CD4-positive, alpha-beta T cell treated with Interferon gamma for 1 hour (primary cell): ENCODE measurements around the gene SLC19A1.

Source experiments
- DNase-seq: peaks from one replicate; pipeline ENCODE4 v3.0.0-alpha.2; 2020

SLC19A1 gene

DNA sequence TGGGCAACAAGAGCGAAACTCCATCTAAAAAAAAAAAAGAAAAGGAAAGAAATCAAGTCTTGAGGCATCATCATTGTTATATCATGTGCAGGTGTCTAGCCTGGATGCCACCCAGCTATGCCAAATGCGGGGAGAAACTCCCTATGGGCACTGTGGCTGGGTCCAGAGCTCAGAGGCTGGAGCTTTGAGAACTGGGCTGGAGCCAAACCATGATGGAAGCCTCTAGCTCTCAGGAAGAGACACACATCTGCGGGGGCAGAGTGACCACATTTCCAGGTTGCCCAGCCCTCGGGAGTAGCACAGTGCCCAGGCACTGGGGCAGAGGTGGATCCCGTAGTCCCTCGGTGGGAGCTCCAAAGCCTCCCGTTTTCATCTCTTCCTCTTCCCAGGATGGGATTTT lies 78.4 kb downstream of the SLC19A1 start:
- no peak for DNase-seq

DNA sequence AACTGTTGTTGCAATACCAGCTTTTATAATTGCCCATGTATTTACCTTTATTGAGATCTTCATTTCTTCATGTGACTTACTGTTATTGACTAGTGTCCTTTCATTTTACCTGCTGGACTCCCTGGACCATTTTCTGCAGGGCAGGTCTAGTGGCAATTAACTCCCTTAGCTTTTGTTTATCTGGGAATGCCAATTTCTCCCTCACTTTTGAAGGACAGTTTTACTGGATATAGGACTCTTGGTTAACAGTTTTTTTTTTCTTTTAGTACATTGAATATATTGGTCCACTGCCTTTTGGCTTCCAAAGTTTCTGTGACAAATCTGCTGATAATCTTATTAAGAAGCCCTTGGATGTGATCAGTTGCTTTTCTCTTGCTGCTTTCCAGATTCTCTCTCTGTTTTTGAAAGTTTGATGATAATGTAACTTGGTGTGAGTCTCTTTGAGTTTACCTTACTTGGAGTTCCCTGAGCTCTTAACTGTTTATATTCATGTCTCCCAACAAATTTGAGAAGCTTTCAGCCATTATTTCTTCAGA lies 80.4 kb downstream of the SLC19A1 start:
- no peak for DNase-seq

DNA sequence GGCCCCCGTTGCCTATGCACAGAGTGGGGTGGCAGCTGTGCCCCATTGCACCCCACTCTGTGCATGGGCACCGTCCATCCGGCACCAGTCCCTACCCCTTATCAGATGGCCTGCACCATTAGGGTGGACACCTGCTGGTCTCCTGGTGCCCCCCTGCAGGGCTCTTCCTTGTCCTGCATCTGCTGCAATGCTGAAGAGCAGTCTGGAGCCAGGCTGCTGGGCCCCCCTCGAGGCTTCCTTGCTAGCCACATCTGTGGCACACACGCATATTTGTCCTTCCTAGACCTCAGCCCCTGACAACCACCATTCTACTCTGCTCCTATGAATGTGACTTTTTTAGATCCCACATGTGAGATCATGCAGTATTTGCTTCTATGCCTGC lies 80.9 kb downstream of the SLC19A1 start:
- no peak for DNase-seq

DNA sequence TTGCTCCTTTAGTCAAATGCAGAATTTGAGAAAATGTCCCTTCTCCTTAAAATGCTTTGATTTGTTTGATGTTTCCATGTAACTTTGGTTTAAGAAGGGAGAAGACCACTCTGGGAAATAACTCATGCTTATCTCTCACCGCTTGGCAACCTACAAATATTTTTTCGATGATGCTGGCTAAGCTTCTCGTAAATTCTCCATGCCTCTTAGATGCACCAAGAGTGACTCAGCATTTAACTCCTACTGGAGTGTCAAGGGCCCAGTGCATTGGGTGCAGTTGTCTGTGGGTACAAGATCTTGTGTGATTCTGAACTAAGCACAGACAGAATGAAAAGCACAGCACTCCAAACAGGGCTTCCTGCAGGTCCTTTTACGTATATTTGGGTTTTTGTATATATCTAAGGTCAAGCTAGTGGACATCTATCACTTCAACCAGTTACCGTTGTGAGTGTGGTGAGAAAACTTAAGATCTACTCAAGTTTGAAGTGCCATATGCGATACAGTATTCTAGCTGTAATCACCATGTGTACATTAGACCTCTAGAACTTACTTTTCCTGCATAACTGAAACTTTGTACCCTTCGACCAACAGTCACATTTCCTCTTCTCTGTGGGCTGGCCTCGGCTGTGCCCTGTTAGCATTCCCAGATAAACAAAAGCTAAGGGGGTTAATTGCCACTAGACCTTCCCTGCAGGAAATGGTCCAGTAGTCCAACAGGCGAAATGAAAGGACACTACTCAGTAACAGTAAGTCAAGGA lies 81.5 kb downstream of the SLC19A1 start:
- DNase-seq = no peak

- DNase-seq = no peak
Observed at GRCh38 chr21:45460011-45460565, 82.2 kb downstream of the SLC19A1 start.

GRCh38 chr21:45459171-45460010 lies 82.8 kb downstream of the SLC19A1 start:
- DNase-seq = no peak

- no peak for DNase-seq
Observed at GRCh38 chr21:45458281-45459170, 83.7 kb downstream of the SLC19A1 start.

DNA sequence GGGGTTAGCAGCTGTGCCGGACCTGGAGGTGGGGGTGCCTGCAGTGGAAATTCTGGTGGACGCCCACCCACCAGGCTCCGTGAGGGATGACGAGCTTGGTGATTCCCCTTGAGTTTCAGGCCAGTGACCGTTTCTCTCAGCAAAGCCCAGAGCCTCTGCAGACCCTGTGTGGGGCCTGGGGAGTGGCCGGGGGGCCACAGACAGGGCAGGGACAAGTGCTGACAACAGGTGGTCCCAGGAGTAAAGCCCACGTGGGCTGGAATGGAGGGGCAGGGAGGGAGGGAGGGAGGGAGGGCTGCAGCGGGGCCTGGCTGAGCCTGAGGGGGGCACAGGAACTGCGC lies 84.4 kb downstream of the SLC19A1 start:
- DNase-seq = no peak

GRCh38 chr21:45457161-45457831 lies 84.9 kb downstream of the SLC19A1 start:
- DNase-seq = no peak

- DNase-seq = no peak
Observed at GRCh38 chr21:45456584-45457160, 85.6 kb downstream of the SLC19A1 start.

DNA sequence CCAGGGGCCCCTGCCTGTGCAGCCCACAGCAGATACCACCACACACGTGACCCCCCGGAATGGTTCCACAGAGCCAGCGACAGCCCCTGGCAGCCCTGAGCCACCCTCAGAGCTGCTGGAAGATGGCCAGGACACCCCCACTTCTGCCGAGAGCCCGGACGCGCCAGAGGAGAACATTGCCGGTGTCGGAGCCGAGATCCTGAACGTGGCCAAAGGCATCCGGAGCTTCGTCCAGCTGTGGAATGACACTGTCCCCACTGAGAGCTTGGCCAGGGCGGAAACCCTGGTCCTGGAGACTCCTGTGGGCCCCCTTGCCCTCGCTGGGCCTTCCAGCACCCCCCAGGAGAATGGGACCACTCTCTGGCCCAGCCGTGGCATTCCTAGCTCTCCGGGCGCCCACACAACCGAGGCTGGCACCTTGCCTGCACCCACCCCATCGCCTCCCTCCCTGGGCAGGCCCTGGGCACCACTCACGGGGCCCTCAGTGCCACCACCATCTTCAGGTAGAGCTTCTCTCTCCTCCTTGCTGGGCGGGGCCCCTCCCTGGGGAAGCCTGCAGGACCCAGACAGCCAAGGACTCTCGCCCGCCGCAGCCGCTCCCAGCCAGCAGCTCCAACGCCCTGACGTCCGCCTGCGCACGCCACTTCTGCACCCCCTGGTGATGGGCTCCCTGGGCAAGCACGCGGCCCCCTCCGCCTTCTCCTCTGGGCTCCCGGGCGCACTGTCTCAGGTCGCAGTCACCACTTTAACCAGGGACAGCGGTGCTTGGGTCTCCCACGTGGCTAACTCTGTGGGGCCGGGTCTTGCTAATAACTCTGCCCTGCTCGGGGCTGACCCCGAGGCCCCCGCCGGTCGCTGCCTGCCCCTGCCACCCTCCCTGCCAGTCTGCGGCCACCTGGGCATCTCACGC lies 86.3 kb downstream of the SLC19A1 start:
- no peak for DNase-seq

DNA sequence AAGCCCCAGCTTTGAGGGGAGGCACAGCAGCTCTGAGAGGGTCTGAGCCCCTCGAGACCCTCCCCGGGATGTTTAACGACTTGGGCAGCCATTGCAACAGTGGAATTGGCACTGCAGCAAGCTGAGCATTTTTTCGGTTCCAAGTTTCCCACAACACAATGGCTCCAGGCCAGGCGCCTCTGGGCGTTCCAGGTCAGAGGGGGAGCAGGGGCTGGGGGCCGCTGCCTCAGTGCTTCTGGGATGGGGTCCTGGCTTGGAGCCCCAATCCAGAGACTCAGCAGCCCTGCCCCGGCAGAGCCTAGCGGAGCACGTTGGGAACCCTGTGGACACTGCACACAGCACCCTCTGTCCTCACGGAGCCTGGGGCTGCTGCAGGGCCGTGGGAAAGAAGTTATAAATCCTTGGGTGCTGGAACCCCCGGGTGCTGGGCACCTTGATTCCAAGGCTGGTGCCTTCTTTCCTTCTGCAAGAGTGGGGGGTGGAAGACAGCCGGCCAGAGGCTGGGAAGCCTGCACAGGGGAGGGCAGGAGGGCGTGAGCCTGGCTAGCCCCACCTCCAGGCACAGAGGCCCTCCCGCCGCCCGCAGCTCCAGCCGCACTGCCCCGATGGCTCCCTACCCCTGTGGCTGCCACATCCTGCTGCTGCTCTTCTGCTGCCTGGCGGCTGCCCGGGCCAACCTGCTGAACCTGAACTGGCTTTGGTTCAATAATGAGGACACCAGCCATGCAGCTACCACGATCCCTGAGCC lies 87.1 kb downstream of the SLC19A1 start:
- DNase-seq = no peak

DNA sequence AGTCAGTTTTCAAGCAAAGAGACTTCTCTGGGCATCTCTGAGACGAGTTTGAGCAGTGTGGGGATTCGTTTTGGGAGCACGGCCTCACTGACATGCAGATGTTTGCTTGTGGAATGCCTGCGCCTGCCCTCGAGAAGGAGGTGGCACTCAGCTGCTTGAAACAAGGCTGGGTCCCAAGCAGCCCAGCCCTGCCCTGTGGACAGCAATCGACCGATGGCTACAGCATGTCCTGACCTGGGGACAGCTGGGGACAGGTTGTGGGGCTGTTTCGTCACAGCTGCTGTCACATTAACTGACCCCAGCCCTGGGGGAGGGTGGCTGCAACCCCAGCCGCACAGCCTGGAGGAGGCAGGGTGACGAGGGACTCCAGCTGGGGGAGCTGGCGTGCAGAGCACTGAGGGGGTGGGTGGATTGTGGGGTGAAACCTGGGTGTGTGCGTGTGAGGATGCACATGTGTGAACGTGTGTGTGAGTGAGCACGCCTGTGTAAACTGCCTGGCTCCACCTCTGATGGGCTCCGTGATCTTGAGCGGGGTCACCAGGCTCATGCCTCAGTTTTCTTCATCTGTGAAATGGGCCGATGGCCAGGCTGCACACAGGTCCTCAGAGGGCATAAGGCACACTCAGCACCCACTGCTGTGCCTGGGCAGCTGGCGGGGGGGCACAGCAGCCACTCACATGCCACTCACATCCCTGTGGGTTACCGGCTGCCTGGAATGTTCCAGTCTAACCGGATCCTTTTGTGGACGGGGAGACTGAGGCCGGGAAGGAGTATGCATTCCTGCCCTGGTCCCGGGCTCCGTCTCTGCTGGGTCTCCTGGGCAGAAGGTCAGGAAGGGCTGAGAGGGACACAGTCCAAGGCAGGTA lies 87.9 kb downstream of the SLC19A1 start:
- no peak for DNase-seq

DNA sequence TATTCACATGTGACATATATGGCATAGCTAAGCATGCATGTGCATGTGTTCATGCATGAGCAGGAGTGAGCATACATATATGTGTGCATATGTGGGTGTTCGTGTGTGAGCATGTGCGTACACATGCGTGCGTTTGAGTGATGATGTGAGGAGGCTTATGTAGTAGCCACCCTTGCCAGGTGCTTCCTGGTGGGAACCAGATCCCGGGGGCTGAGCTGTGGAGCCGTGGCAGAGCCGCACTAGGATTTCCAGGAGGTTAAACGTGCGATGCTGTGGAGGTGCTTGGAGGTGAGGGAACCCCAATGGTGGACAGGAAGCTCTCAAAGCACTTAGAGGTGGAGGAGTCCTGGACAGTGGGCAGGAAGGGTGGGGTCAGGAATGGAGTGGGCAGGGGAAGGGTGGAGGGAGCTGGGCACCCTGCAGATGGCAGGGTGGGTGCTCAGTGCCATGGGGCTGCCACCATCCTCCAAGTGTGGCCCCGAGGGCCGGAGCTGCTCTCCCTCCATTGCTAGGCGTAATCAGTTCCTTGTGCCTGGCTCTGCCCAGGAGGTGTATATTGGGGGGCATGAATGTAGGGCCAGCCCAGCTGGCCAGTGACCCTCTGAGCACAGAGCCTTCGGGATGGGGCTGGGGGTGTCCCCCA lies 88.8 kb downstream of the SLC19A1 start:
- no peak for DNase-seq

GRCh38 chr21:45452696-45453307 lies 89.4 kb downstream of the SLC19A1 start:
- no peak for DNase-seq

DNA sequence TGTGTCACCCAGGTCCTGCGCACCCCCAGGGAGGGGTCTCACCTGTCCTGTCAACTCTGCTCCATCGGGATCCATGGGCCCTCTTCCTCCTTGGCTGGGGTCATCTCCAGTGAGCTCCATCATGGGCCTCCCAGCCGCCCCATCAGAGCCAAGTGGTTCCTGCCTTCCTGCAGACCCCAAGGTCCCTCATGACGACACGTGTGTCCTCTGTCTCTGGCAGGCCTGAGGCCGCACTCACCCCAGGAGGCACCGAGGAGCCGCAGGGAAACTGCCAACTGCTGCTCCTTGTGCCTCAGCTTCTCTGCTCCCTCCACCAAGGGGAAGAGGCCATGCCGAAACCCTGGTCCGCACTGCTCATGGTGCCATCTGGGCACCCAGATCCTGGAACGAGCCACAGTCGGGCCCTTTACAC lies 90.5 kb downstream of the SLC19A1 start:
- no peak for DNase-seq

GRCh38 chr21:45451091-45451740 lies 91.0 kb downstream of the SLC19A1 start:
- no peak for DNase-seq
